ENCODE results near the gene MSI2. TPM values are rescaled to one million over a fixed set of nuclear protein-coding genes. Genes with fewer than 3 reads are reported as not detected.

The MSI2 gene
- total and polyA plus RNA-seq, 2 experiments from 2014 or later, result 18.9 to 41.8 TPM

GRCh38 chr17:57365420-57365819 is 109.1 kb downstream of the MSI2 start:
- H3K4me3 Mint-ChIP-seq, result no peak overlapping the region
- H3K36me3 Mint-ChIP-seq (ENCODE audit: low read depth), result no peaks in the 10 kb centered on the region
- no peaks in the 10 kb centered on the region; the same call in 1 of the 2 replicates for H4K20me1 ChIP-seq (replicated peaks; ENCODE audit: insufficient read depth)
- no peaks in the 10 kb centered on the region for H3K27me3 ChIP-seq (ENCODE audit: insufficient read depth)
- peaks cover 32% of the 10 kb centered on the region for H3K4me1 ChIP-seq (ENCODE audit: insufficient read depth)
- H3K9me2 ChIP-seq (ENCODE audit: insufficient read depth), result no peaks in the 10 kb centered on the region
- DNase-seq (ENCODE audit: low spot score), result no peak
- ATAC-seq, result no peak
- no peak overlapping the region for H3K4me3 ChIP-seq
- TF ChIP-seq JUNB (IDR thresholded peaks at IDR 0.05; ENCODE audit: unreplicated experiment), result no peak
- TF ChIP-seq ZNF462 (CRISPR knock-in tag; IDR thresholded peaks at IDR 0.05), result no peak
- TF ChIP-seq CREB1 (CRISPR knock-in tag; IDR thresholded peaks at IDR 0.05; ENCODE audit: low read depth), result no peak
- no peak for TF ChIP-seq REST (IDR thresholded peaks at IDR 0.05; ENCODE audit: unreplicated experiment)
- TF ChIP-seq ZNF331 (CRISPR knock-in tag; IDR thresholded peaks at IDR 0.05; ENCODE audit: low read depth), result no peak
- no peak for TF ChIP-seq NANOG (IDR thresholded peaks at IDR 0.05; ENCODE audit: borderline replicate concordance)
- TF ChIP-seq POLR2AphosphoS5 (IDR thresholded peaks at IDR 0.05; ENCODE audit: low read depth), result no peak
- no peak for TF ChIP-seq CTCF (conservative IDR thresholded peaks at IDR 0.05; ENCODE audit: low read depth in 2 of 2)
- no peak for TF ChIP-seq STAT1 (IDR thresholded peaks at IDR 0.05; ENCODE audit: unreplicated experiment)
- no peak for TF ChIP-seq ZNF114 (CRISPR knock-in tag; IDR thresholded peaks at IDR 0.05)
- no peak for TF ChIP-seq EZH2 (IDR thresholded peaks at IDR 0.05; ENCODE audit: low read depth, unreplicated experiment)
- no peak for TF ChIP-seq EZH2phosphoT487 (IDR thresholded peaks at IDR 0.05; ENCODE audit: unreplicated experiment)
- TF ChIP-seq ETS1 (IDR thresholded peaks at IDR 0.05), result no peak
- peaks cover 54% of the 10 kb centered on the region for H3K4me1 Mint-ChIP-seq
- no peak overlapping the region for H3K4me2 ChIP-seq
- no peaks in the 10 kb centered on the region for H3K36me3 ChIP-seq (ENCODE audit: insufficient read depth)
- peaks cover 24% of the 10 kb centered on the region for H3K79me2 ChIP-seq (replicated peaks; ENCODE audit: insufficient read depth)
- no peak overlapping the region for H2AFZ ChIP-seq
- H3K9me3 Mint-ChIP-seq, result no peaks in the 10 kb centered on the region
- 0 out of 2 replicates have a peak overlapping the region, but pooled peaks have one; percentile 26 for H3K27ac Mint-ChIP-seq
- peaks cover 5% of the 10 kb centered on the region for H3K27me3 Mint-ChIP-seq (ENCODE audit: insufficient read depth, low read depth, poor library complexity)
- H3F3A ChIP-seq (replicated peaks; ENCODE audit: low read depth), result no peaks in the 10 kb centered on the region
- no peak overlapping the region for H3K27ac ChIP-seq (ENCODE audit: low read depth)

Measured in GM23338 (cell line).